ENCODE data around the gene CROCC2. TPM values are rescaled to one million over a fixed set of nuclear protein-coding genes. Genes with fewer than 3 reads are reported as not detected.

Gene CROCC2
- total RNA-seq, 2 donors from 2014 or later, result not detected

DNA sequence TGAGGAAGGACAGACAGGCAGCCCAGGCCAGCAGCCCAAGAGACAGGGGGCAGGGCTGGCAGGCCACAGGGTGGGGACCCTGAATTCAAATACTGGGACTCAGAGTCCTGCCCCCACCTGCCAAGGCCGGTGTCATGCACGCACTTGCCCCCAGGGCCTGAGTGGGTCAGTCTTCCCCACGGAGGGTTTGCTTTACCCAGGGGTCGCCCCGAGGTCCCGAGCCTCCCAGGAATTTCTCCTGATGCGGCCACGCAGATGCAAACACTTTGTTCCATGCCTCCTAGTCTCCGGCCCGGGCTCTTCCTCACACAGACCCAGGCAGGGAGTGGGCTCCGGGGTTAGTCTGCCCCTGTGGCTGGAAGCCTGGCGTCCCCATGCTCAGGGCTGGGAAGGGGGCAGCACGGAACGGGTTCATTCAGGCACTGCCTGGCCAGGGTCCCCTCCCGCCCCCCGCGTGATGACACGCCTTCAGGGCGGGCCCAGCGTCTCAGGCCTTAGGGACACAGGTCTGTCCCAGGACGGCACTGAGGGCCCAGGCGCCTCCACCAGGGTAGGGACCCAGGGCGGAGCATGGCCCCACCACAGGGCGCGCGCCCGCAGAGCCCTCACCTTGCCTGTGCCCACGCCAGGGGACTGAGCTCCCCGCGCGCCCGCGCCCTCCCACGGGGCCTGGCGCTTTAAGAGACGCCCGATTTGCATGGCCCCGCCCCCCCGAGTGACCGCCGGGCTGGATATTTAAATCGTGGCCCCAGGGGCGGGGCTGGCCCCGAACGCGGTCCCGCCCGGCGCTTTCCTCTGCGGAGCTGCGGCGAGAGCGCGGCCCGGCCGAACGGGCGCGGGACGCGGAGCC lies 91.9 kb downstream of the CROCC2 start, which contains the start of gene SNED1:
TSS of gene SNED1 (plus strand) at position 763 of the 850 bp plus-strand sequence. CDS start 220 bp downstream, outside the sequence.
- peaks cover under 1% of the 10 kb centered on the region for H3K36me3 ChIP-seq
- H3K27ac ChIP-seq, result peak within 1 kb of the TSS; percentile 92
- H3K9me3 ChIP-seq, result no peaks in the 10 kb centered on the region
- peak within 1 kb of the TSS; percentile 85 for H3K4me3 ChIP-seq
- H3K4me1 ChIP-seq (ENCODE audit: control insufficient read depth in 1 of 2, low read depth in 2 of 2), result peaks cover 50 to 76% of the 10 kb centered on the region in 2 donors
- TF ChIP-seq, protein P1, sequence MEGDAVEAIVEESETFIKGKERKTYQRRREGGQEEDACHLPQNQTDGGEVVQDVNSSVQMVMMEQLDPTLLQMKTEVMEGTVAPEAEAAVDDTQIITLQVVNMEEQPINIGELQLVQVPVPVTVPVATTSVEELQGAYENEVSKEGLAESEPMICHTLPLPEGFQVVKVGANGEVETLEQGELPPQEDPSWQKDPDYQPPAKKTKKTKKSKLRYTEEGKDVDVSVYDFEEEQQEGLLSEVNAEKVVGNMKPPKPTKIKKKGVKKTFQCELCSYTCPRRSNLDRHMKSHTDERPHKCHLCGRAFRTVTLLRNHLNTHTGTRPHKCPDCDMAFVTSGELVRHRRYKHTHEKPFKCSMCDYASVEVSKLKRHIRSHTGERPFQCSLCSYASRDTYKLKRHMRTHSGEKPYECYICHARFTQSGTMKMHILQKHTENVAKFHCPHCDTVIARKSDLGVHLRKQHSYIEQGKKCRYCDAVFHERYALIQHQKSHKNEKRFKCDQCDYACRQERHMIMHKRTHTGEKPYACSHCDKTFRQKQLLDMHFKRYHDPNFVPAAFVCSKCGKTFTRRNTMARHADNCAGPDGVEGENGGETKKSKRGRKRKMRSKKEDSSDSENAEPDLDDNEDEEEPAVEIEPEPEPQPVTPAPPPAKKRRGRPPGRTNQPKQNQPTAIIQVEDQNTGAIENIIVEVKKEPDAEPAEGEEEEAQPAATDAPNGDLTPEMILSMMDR (IDR thresholded peaks at IDR 0.05), result no peak
- H3K27me3 ChIP-seq (replicated peaks; ENCODE audit: insufficient read depth), result no peaks in the 10 kb centered on the region
- DNase-seq (ENCODE audit: low spot score) (peak; percentile 66), ATAC-seq (ENCODE audit: insufficient number of reproducible peaks, low FRiP score, low read depth) (peak; percentile 73)

DNA sequence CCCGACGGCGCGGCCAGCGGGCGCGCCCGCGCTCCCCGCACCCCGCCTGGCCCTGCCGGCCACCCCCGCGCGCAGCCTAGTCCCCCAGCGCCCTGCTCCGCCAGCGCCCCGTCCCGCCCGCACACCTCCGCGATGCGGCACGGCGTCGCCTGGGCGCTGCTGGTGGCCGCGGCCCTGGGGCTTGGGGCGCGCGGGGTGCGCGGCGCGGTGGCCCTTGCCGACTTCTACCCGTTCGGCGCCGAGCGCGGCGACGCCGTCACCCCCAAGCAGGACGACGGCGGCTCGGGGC lies 92.5 kb downstream of the CROCC2 start:
- Histone ChIP-seq H3K27me3 (replicated peaks; ENCODE audit: insufficient read depth) (no peaks in the 10 kb centered on the region), H3K9me3 (peaks cover 5% of the 10 kb centered on the region), H3K4me3 (peak overlapping the region; percentile 85), H3K27ac (peak overlapping the region; percentile 74), H3K36me3 (peaks cover 6% of the 10 kb centered on the region), H3K4me1 (ENCODE audit: control insufficient read depth in 1 of 2, low read depth in 2 of 2) (peaks cover 47 to 70% of the 10 kb centered on the region in 2 donors)
- DNase-seq (ENCODE audit: low spot score) (no peak), ATAC-seq (ENCODE audit: insufficient number of reproducible peaks, low FRiP score, low read depth) (no peak)
- TF ChIP-seq, protein P1 (IDR thresholded peaks at IDR 0.05), result no peak

DNA sequence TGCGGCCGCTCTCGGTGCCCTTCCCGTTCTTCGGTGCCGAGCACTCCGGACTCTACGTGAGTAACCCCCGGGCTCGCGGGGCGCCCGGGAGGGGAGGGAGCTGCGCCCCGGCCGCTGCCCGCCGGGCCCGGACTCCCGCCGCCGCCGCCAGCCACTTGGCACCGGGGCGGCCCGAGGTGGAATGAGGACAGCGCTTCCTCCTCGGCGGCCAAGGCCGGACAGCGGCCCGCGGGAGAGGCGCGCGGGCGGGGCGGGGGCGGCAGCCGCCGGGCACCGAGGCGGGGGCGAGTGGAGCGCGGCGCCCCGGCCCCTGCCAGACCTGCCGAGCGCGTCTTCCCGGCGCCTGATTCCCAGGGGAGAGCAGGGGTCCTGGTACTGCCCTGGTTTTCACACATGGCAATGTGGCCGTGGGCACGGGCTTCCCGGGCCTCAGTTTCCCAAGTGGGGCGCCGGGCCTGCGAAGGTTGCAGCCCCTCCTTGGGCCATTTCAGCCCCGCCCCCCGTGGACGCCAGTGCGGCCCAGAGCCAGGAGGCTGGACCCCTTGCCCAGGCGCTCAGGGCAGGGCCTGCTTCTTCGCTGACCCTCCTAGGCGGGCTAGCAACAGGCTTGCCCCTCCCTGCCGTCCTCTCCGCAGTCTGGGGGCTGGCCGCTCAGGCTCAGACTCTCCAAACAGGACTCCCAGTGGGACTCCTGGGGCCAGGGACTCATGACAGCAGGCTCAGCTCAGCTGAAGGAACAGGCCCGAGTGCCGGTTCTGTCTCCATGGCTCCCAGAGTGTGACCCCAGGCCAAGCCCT lies 93.1 kb downstream of the CROCC2 start:
- H3K27me3 ChIP-seq (replicated peaks; ENCODE audit: insufficient read depth), result no peaks in the 10 kb centered on the region
- peaks cover 11% of the 10 kb centered on the region for H3K9me3 ChIP-seq
- H3K4me3 ChIP-seq, result peak overlapping the region; percentile 85
- peak overlapping the region; percentile 74 for H3K27ac ChIP-seq
- ATAC-seq (ENCODE audit: insufficient number of reproducible peaks, low FRiP score, low read depth), result no peak
- H3K4me1 ChIP-seq (ENCODE audit: control insufficient read depth in 1 of 2, low read depth in 2 of 2), result peaks cover 42 to 65% of the 10 kb centered on the region in 2 donors
- H3K36me3 ChIP-seq, result peaks cover 11% of the 10 kb centered on the region
- DNase-seq (ENCODE audit: low spot score), result no peak
- TF ChIP-seq, protein P1 (IDR thresholded peaks at IDR 0.05), result no peak

GRCh38 chr2:240999873-241000541 lies 93.9 kb downstream of the CROCC2 start:
- peaks cover 34 to 57% of the 10 kb centered on the region in 2 donors for H3K4me1 ChIP-seq (ENCODE audit: control insufficient read depth in 1 of 2, low read depth in 2 of 2)
- ATAC-seq (ENCODE audit: insufficient number of reproducible peaks, low FRiP score, low read depth) (no peak), DNase-seq (ENCODE audit: low spot score) (no peak)
- H3K4me3 ChIP-seq, result peak overlapping the region; percentile 85
- no peaks in the 10 kb centered on the region for H3K27me3 ChIP-seq (replicated peaks; ENCODE audit: insufficient read depth)
- TF ChIP-seq, protein P1 (IDR thresholded peaks at IDR 0.05), result no peak
- H3K27ac ChIP-seq, result peak overlapping the region in 1 of 2 donors; percentile 74
- peaks cover 14% of the 10 kb centered on the region for H3K36me3 ChIP-seq
- H3K9me3 ChIP-seq, result peaks cover 18% of the 10 kb centered on the region
